ENCODE measurements around the gene JAG2.

JAG2 gene

GRCh38 chr14:105147671-105148603, 20.6 kb downstream of the JAG2 start:
- TF ChIP-seq CTCF (IDR thresholded peaks at IDR 0.05; ENCODE audit: low read depth, low read length, missing control alignments) = no peak
- DNase-seq (ENCODE audit: low read depth) = no peak
- H3K4me3 ChIP-seq (ENCODE audit: low read depth, low read length) = no peak overlapping the region

GRCh38 chr14:105146976-105147635, 21.5 kb downstream of the JAG2 start:
- DNase-seq (ENCODE audit: low read depth) = no peak
- no peak for TF ChIP-seq CTCF (IDR thresholded peaks at IDR 0.05; ENCODE audit: low read depth, low read length, missing control alignments)
- no peak overlapping the region for H3K4me3 ChIP-seq (ENCODE audit: low read depth, low read length)

GRCh38 chr14:105146181-105146975, 22.2 kb downstream of the JAG2 start:
- H3K4me3 ChIP-seq (ENCODE audit: low read depth, low read length) = no peak overlapping the region
- no peak for DNase-seq (ENCODE audit: low read depth)
- TF ChIP-seq CTCF (IDR thresholded peaks at IDR 0.05; ENCODE audit: low read depth, low read length, missing control alignments) = no peak

GRCh38 chr14:105145381-105146180, 23.0 kb downstream of the JAG2 start:
- TF ChIP-seq CTCF (IDR thresholded peaks at IDR 0.05; ENCODE audit: low read depth, low read length, missing control alignments) = no peak
- no peak for DNase-seq (ENCODE audit: low read depth)
- no peak overlapping the region for H3K4me3 ChIP-seq (ENCODE audit: low read depth, low read length)

GRCh38 chr14:105144666-105145380, 23.8 kb downstream of the JAG2 start:
- H3K4me3 ChIP-seq (ENCODE audit: low read depth, low read length) = no peak overlapping the region
- DNase-seq (ENCODE audit: low read depth) = no peak
- TF ChIP-seq CTCF (IDR thresholded peaks at IDR 0.05; ENCODE audit: low read depth, low read length, missing control alignments) = peak; percentile 10

Data from GM12864 (cell line).